SK-N-SH (cell line): ENCODE data around the gene NPAS3. TPM values are rescaled to one million over a fixed set of nuclear protein-coding genes. Genes with fewer than 3 reads are reported as not detected.

Experiments used
- CTCF ChIA-PET: fragments of 300-600, 350-600 bp; formaldehyde crosslinking; extraction: SDS; loops from one replicate; lab custom pipeline; 2021; lab: Yijun Ruan, JAX
- POLR2A ChIA-PET: fragments of 350-600 bp; sonication (Branson Sonifier 250); formaldehyde crosslinking; extraction: SDS; loops from one replicate; lab custom pipeline; 2020; ENCODE audit warnings: antibody characterized with exemption, inconsistent platforms; lab: Yijun Ruan, JAX
- DNase-seq: peaks from one replicate; pipeline ENCODE4 v3.0.0; 2012
- H2AFZ ChIP-seq: fragments of 200-600 bp; sonication (generic); 2 replicates; pipeline ENCODE4 v1.8.1; 2016; ENCODE audit warnings: antibody characterized with exemption, mild to moderate bottlenecking, low read depth
- H3F3A ChIP-seq: fragments of 200-600 bp; sonication (generic); replicated peaks from 2 replicates; pipeline ENCODE3; 2016; ENCODE audit warnings: antibody characterized with exemption, mild to moderate bottlenecking; ENCODE audit not compliant: insufficient read depth
- H3K27ac ChIP-seq, 2 experiments: fragments of 200-500 bp in 1 of 2; fragments of 200-600 bp in 1 of 2; sonication (Bioruptor generic) in 1 of 2; sonication (generic), shearing (Covaris generic) in 1 of 2; 2 replicates each; pipeline versions ENCODE4 v1.5.1 to v1.6.1; 2014 to 2016; ENCODE audit warnings: low read depth in 2 of 2, inconsistent platforms in 1 of 2, low read length in 1 of 2, mild to moderate bottlenecking in 1 of 2, mixed read lengths in 1 of 2
- H3K27me3 ChIP-seq: fragments of 200-600 bp; sonication (generic), shearing (Covaris generic); 2 replicates; pipeline ENCODE4 v1.6.1; 2016; ENCODE audit warnings: mixed run types; ENCODE audit not compliant: insufficient read depth
- H3K36me3 ChIP-seq, 2 experiments: fragments of 200-500 bp in 1 of 2; fragments of 200-600 bp in 1 of 2; sonication (Bioruptor generic) in 1 of 2; sonication (generic) in 1 of 2; replicated peaks in 1 of 2; 2 replicates each; pipeline versions ENCODE3 to v1.5.1; 2014 to 2016; ENCODE audit warnings: low read length in 1 of 2, mild to moderate bottlenecking in 1 of 2; ENCODE audit not compliant: insufficient read depth in 2 of 2, control insufficient read depth in 1 of 2
- H3K4me1 ChIP-seq, 2 experiments: fragments of 200-500 bp in 1 of 2; fragments of 200-600 bp in 1 of 2; sonication (Bioruptor generic) in 1 of 2; sonication (generic), shearing (Covaris generic) in 1 of 2; 2 replicates each; pipeline versions ENCODE4 v1.5.1 to v1.6.1; 2014 to 2016; ENCODE audit warnings: low read depth in 1 of 2, low read length in 1 of 2, mixed run types in 1 of 2; ENCODE audit not compliant: insufficient read depth in 2 of 2, control insufficient read depth in 1 of 2
- H3K4me2 ChIP-seq: fragments of 200-600 bp; sonication (generic), shearing (Covaris generic); 2 replicates; pipeline ENCODE4 v1.6.1; 2017; ENCODE audit warnings: mixed run types
- H3K4me3 ChIP-seq, 2 experiments: fragments of 200-500 bp in 1 of 2; fragments of 200-600 bp in 1 of 2; sonication (Bioruptor generic) in 1 of 2; sonication (generic), shearing (Covaris generic) in 1 of 2; 2 replicates each; pipeline versions ENCODE4 v1.5.1 to v1.8.1; 2014 to 2016; ENCODE audit warnings: low read depth in 2 of 2, inconsistent platforms in 1 of 2, low read length in 1 of 2, mild to moderate bottlenecking in 1 of 2, mixed read lengths in 1 of 2, moderate library complexity in 1 of 2
- H3K79me2 ChIP-seq: fragments of 200-600 bp; sonication (generic); 2 replicates; pipeline ENCODE4 v1.8.1; 2017; ENCODE audit warnings: mild to moderate bottlenecking; ENCODE audit not compliant: insufficient read depth
- H3K9ac ChIP-seq: fragments of 200-600 bp; sonication (generic); 2 replicates; pipeline ENCODE4 v1.6.1; 2017; ENCODE audit warnings: mixed run types
- H3K9me2 ChIP-seq: fragments of 200-600 bp; sonication (generic); 2 replicates; pipeline ENCODE4 v1.6.1; 2017; ENCODE audit warnings: mixed run types
- H3K9me3 ChIP-seq: fragments of 200-600 bp; sonication (generic); 2 replicates; pipeline ENCODE4 v1.6.1; 2017; ENCODE audit warnings: mixed run types, mild to moderate bottlenecking, moderate library complexity
- H4K20me1 ChIP-seq: fragments of 200-600 bp; sonication (generic); 2 replicates; pipeline ENCODE4 v1.6.1; 2017; ENCODE audit warnings: mild to moderate bottlenecking, mixed run types; ENCODE audit not compliant: insufficient read depth
- CHD2 ChIP-seq: fragments of 150-350 bp; IDR thresholded peaks from 2 replicates; pipeline ENCODE4 v1.6.1; 2018; ENCODE audit warnings: low read length; ENCODE audit not compliant: partially characterized antibody
- CTCF ChIP-seq: fragments of 200-600 bp; sonication (generic); IDR thresholded peaks from 2 replicates; pipeline ENCODE4 v1.6.1; 2017; ENCODE audit warnings: antibody characterized with exemption, mild to moderate bottlenecking, moderate library complexity
- ELF1 ChIP-seq: IDR thresholded peaks from 2 replicates; pipeline ENCODE4 v1.4.0; 2012
- EP300 ChIP-seq, 2 experiments: IDR thresholded peaks; 2 replicates each; pipeline versions ENCODE4 v1.4.0 to v1.6.1; 2012; ENCODE audit warnings: borderline replicate concordance in 1 of 2, low read depth in 1 of 2, low read length in 1 of 2
- EZH2phosphoT487 ChIP-seq: fragments of 200-600 bp; sonication (generic); IDR thresholded peaks from 2 replicates; pipeline ENCODE4 v1.6.1; 2017; ENCODE audit warnings: low read depth, mixed run types, mild to moderate bottlenecking, antibody characterized with exemption, moderate library complexity, borderline replicate concordance
- FOSL2 ChIP-seq: IDR thresholded peaks from 2 replicates; pipeline ENCODE4 v1.4.0; 2012; ENCODE audit warnings: low read depth, mild to moderate bottlenecking, moderate library complexity, borderline replicate concordance
- FOXJ3 ChIP-seq: sonication (generic); formaldehyde crosslinking; IDR thresholded peaks from 2 replicates; pipeline ENCODE4 v1.5.1; 2020; ENCODE audit warnings: mild to moderate bottlenecking, missing genetic modification reagents
- FOXM1 ChIP-seq: IDR thresholded peaks from 2 replicates; pipeline ENCODE4 v1.4.0; 2012; ENCODE audit warnings: low read depth, mild to moderate bottlenecking
- JUND ChIP-seq: IDR thresholded peaks from 2 replicates; pipeline ENCODE4 v1.4.0; 2012
- MAX ChIP-seq: IDR thresholded peaks from 2 replicates; pipeline ENCODE4 v1.4.0; 2012; ENCODE audit warnings: low read depth
- MEF2A ChIP-seq: IDR thresholded peaks from 2 replicates; pipeline ENCODE4 v1.4.0; 2012; ENCODE audit warnings: low read depth, borderline replicate concordance
- NFIC ChIP-seq: IDR thresholded peaks from 2 replicates; pipeline ENCODE4 v1.4.0; 2012; ENCODE audit warnings: borderline replicate concordance
- PBX3 ChIP-seq: IDR thresholded peaks from 2 replicates; pipeline ENCODE4; 2012
- POLR2AphosphoS5 ChIP-seq: IDR thresholded peaks from 2 replicates; pipeline ENCODE4 v1.6.1; 2012; ENCODE audit warnings: low read depth, low read length
- RAD21 ChIP-seq: IDR thresholded peaks from 2 replicates; pipeline ENCODE4 v1.6.1; 2012; ENCODE audit warnings: mild to moderate bottlenecking, low read length
- REST ChIP-seq: IDR thresholded peaks from 2 replicates; pipeline ENCODE4 v1.6.1; 2012; ENCODE audit warnings: mild to moderate bottlenecking, low read depth, low read length, moderate library complexity
- RXRA ChIP-seq: IDR thresholded peaks from 2 replicates; pipeline ENCODE4 v1.4.0; 2012; ENCODE audit warnings: low read depth, mild to moderate bottlenecking, borderline replicate concordance
- TCF12 ChIP-seq: IDR thresholded peaks from 2 replicates; pipeline ENCODE4 v1.4.0; 2012
- TEAD4 ChIP-seq: IDR thresholded peaks from 2 replicates; pipeline ENCODE4 v1.4.0; 2012; ENCODE audit warnings: mild to moderate bottlenecking, borderline replicate concordance; ENCODE audit not compliant: insufficient read depth
- ZBTB33 ChIP-seq: IDR thresholded peaks from 2 replicates; pipeline ENCODE4 v1.4.0; 2012; ENCODE audit warnings: low read depth, borderline replicate concordance
- WGBS: methylation state at CpG from one replicate; pipeline ENCODE4 v1.1.6; 2017; ENCODE audit warnings: low lambda C conversion rate; 5-methylcytosine and 5-hydroxymethylcytosine counted together
- polyA plus RNA-seq, 3 experiments: library from polyadenylated mRNA; depleted of rRNA; stranded (reverse); fragments of >200 nt; gene quantifications; 2 replicates each; pipeline ENCODE4 v1.2.3, GENCODE V29; 2012

NPAS3 gene
- polyA plus RNA-seq, 1 of the 3 experiments (the other 2 are of a cell fraction), result 4.3 TPM

- peaks cover 19% of the 10 kb centered on the region for H3F3A ChIP-seq
- ChIA-PET POLR2A (no interaction called here), CTCF (interaction anchor here (1.1 kb wide), 1 partner anchor 100 kb away, joined by 3 read pairs; no protein-coding TSS in a partner anchor)
- peak overlapping the region; percentile 81 to 92; a peak in 3 of 4 replicates for H3K27ac ChIP-seq
- H3K79me2 ChIP-seq, result no peaks in the 10 kb centered on the region
- H3K27me3 ChIP-seq, result no peaks in the 10 kb centered on the region
- peak overlapping the region; percentile 45; the same call in 1 of the 2 replicates for H3K9ac ChIP-seq
- no peak for DNase-seq
- H2AFZ ChIP-seq, result no peak overlapping the region
- no peaks in the 10 kb centered on the region for H3K36me3 ChIP-seq
- H3K9me3 ChIP-seq, result no peaks in the 10 kb centered on the region
- TF ChIP-seq CTCF (no peak), FOXM1 (peak; percentile 74; the same call in 1 of the 2 replicates), PBX3 (peak; percentile 91), NFIC (peak; percentile 76), TCF12 (peak; percentile 93), POLR2AphosphoS5 (peak; percentile 35; the same call in 1 of the 2 replicates), FOXJ3 (CRISPR knock-in tag) (no peak), MEF2A (peak; percentile 81), ZBTB33 (peak; percentile 24; the same call in 1 of the 2 replicates), RXRA (peak; percentile 72; the same call in 1 of the 2 replicates), EZH2phosphoT487 (no peak), MAX (peak; percentile 71), FOSL2 (peak; percentile 90), REST (no peak), CHD2 (no peak), JUND (peak; percentile 92), ELF1 (no peak), EP300 (IDR thresholded peaks at IDR 0.05; ENCODE audit: borderline replicate concordance in 1 of 2, low read depth in 1 of 2, low read length in 1 of 2) (peak; percentile 53 to 94; a peak in 3 of 4 replicates), RAD21 (no peak), TEAD4 (peak; percentile 81)
- H3K9me2 ChIP-seq, result no peaks in the 10 kb centered on the region
- H4K20me1 ChIP-seq, result no peaks in the 10 kb centered on the region
- H3K4me1 ChIP-seq, result peaks cover 3 to 18% of the 10 kb centered on the region in 2 experiments
- H3K4me2 ChIP-seq, result peak overlapping the region; percentile 61; the same call in 1 of the 2 replicates
- WGBS, result 5% methylated on average over 2 of the region's 2 CpGs
- no peak overlapping the region; a peak in 2 of 4 replicates for H3K4me3 ChIP-seq
These were observed 754.1 kb downstream of the NPAS3 start for GRCh38 chr14:33692762-33693161.
